CD4-positive, alpha-beta T cell treated with Interleukin-2 at 100 ng/mL for 4 hours (primary cell): ENCODE measurements around the gene DDX17.

Source experiments
- DNase-seq: peaks from one replicate; pipeline ENCODE4 v3.0.0-alpha.2; 2020; ENCODE audit warnings: low spot score

The DDX17 gene

GRCh38 chr22:38465673-38466490 lies 40.2 kb downstream of the DDX17 start:
- DNase-seq, result no peak

- DNase-seq, result no peak
Measured at GRCh38 chr22:38464992-38465672, 41.0 kb downstream of the DDX17 start.

GRCh38 chr22:38462960-38463784 lies 42.9 kb downstream of the DDX17 start:
- DNase-seq, result no peak

GRCh38 chr22:38461414-38462081 lies 44.6 kb downstream of the DDX17 start:
- DNase-seq, result peak; percentile 32

- DNase-seq, result no peak
Measured at GRCh38 chr22:38461057-38461413, 45.1 kb downstream of the DDX17 start.

GRCh38 chr22:38460426-38460840 lies 45.7 kb downstream of the DDX17 start:
- DNase-seq, result no peak

GRCh38 chr22:38456841-38457699 lies 49.0 kb downstream of the DDX17 start:
- no peak for DNase-seq

GRCh38 chr22:38456272-38456835 lies 49.8 kb downstream of the DDX17 start:
- no peak for DNase-seq

- no peak for DNase-seq
Measured at GRCh38 chr22:38455530-38456271, 50.4 kb downstream of the DDX17 start.

- no peak for DNase-seq
Measured at GRCh38 chr22:38455076-38455529, 51.0 kb downstream of the DDX17 start, which contains the start of gene KCNJ4. Gene KCNJ4, minus strand, starts transcription at chr22:38455199. Its CDS starts 27,067 bp downstream, at chr22:38428132.

- no peak for DNase-seq
Measured at GRCh38 chr22:38454353-38455075, 51.6 kb downstream of the DDX17 start.

GRCh38 chr22:38453996-38454352 lies 52.1 kb downstream of the DDX17 start:
- no peak for DNase-seq

GRCh38 chr22:38453066-38453672 lies 52.9 kb downstream of the DDX17 start:
- DNase-seq, result no peak

- no peak for DNase-seq
Measured at GRCh38 chr22:38452373-38453065, 53.6 kb downstream of the DDX17 start.

- DNase-seq, result no peak
Measured at GRCh38 chr22:38451864-38452263, 54.2 kb downstream of the DDX17 start.

- DNase-seq, result no peak
Measured at GRCh38 chr22:38451404-38451803, 54.7 kb downstream of the DDX17 start.

GRCh38 chr22:38450234-38450797 lies 55.8 kb downstream of the DDX17 start:
- no peak for DNase-seq

GRCh38 chr22:38449776-38450175 lies 56.3 kb downstream of the DDX17 start:
- no peak for DNase-seq
